Subcutaneous abdominal adipose tissue (tissue), 5 donors: Measurements from ENCODE around the gene CFAP77.

Experiments used
- H3K27ac ChIP-seq: one replicate; pipeline ENCODE4 v1.7.0; 2013; ENCODE audit warnings: low read depth, mild to moderate bottlenecking, inconsistent platforms, low read length, moderate library complexity
- H3K27me3 ChIP-seq, 5 donors: one replicate each; pipeline ENCODE4 v1.7.0; 2013; ENCODE audit warnings: low read length in 5 of 5, inconsistent platforms in 1 of 5; ENCODE audit not compliant: control insufficient read depth in 5 of 5, insufficient read depth in 4 of 5
- H3K36me3 ChIP-seq, 5 donors: one replicate each; pipeline ENCODE4 v1.7.0; 2013; ENCODE audit warnings: low read length in 5 of 5; ENCODE audit not compliant: control insufficient read depth in 5 of 5, insufficient read depth in 5 of 5
- H3K4me1 ChIP-seq, 5 donors: one replicate each; pipeline ENCODE4 v1.7.0; 2013; ENCODE audit warnings: low read length in 5 of 5, mild to moderate bottlenecking in 3 of 5, moderate library complexity in 1 of 5; ENCODE audit not compliant: control insufficient read depth in 5 of 5, insufficient read depth in 5 of 5
- H3K4me3 ChIP-seq, 5 donors: one replicate each; pipeline ENCODE4 v1.7.0; 2013; ENCODE audit warnings: low read length in 5 of 5, low read depth in 1 of 5
- H3K9ac ChIP-seq, 5 donors: one replicate each; pipeline ENCODE4 v1.7.0; 2013; ENCODE audit warnings: low read length in 5 of 5, mild to moderate bottlenecking in 4 of 5, moderate library complexity in 3 of 5
- H3K9me3 ChIP-seq, 5 donors: one replicate each; pipeline ENCODE4 v1.7.0; 2013; ENCODE audit warnings: low read length in 5 of 5; ENCODE audit not compliant: control insufficient read depth in 5 of 5
- donor health status: healthy.
- donor health status: healthy.
- donor health status: healthy.
- donor health status: healthy.
- donor health status: healthy.

The CFAP77 gene

DNA sequence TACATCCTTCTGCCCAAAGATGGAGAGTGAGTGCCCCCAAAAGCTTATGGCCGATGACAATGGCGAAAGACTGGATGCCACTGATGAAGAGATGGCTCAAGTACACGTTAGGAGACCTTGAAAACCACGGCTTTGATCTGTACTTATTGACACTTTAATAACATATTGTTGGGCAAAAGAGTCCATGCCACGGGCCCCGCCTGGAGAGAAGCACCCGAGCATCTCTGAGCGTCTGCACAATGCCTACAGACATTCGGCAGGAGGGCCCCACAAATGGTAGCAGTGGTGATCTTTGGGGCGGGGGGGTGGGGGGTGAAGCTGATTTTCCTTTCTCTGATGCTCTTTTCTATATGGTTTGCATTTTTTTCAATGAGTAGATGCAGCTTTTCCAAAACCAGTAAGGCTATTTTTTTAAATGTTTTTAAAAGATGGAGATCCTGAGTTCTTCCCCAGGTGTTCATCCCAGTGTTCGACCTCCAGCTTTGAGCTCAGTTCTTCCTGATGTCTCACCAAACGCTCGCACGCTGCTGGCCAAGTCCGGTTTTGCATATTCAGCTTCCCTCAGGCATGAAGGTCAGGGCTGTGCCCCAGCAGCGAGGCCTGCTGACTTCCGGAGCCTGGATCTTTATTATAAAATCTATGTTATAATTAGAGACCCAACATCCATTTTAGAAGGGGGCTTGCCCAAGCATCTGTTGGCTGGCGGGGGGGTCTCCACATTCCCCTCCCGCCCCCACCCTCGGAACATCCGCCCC, 138.1 kb downstream of the CFAP77 start:
- H3K27ac ChIP-seq = no peak overlapping the region
- no peaks in the 10 kb centered on the region for H3K36me3 ChIP-seq
- no peak overlapping the region for H3K9ac ChIP-seq
- peaks cover 17 to 39% (median 30%) of the 10 kb centered on the region in 5 donors for H3K27me3 ChIP-seq
- no peak overlapping the region for H3K4me3 ChIP-seq
- H3K4me1 ChIP-seq = peaks cover 0 to 8% (median 7%) of the 10 kb centered on the region in 5 donors
- peaks cover 0 to 6% (median 2%) of the 10 kb centered on the region in 5 donors for H3K9me3 ChIP-seq

- H3K9ac ChIP-seq = no peak overlapping the region
- H3K27ac ChIP-seq = no peak overlapping the region
- peaks cover 0 to 8% (median 7%) of the 10 kb centered on the region in 5 donors for H3K4me1 ChIP-seq
- H3K4me3 ChIP-seq = no peak overlapping the region
- peaks cover 16 to 37% (median 27%) of the 10 kb centered on the region in 5 donors for H3K27me3 ChIP-seq
- H3K36me3 ChIP-seq = no peaks in the 10 kb centered on the region
- H3K9me3 ChIP-seq = peaks cover 0 to 8% (median 7%) of the 10 kb centered on the region in 5 donors
Measured at GRCh38 chr9:132548751-132549640, 139.0 kb downstream of the CFAP77 start.

DNA sequence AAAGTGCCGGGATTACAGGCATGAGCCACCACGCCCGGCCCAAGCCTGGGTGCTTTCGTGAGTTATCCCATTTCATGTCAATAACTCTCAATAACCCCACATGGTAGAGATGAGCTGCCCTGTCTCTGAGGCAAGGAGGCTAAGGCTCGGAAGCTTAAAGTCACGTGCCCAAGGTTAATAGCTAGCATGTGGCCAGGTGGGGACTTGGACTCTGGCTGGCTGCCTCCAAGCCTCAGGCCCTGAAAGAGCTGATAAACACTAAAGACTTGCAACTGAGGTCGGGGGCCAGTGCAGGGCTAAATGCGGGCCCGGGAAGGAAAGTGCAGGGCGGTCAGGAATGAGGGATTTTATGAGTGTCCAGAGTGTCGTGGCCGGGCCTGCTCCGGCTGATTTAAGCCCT, 141.5 kb downstream of the CFAP77 start:
- Histone ChIP-seq H3K9ac (no peak overlapping the region), H3K4me1 (peaks cover 0 to 2% (median 1%) of the 10 kb centered on the region in 5 donors), H3K27ac (no peak overlapping the region), H3K36me3 (no peaks in the 10 kb centered on the region), H3K9me3 (peaks cover 0 to 8% (median 7%) of the 10 kb centered on the region in 5 donors), H3K4me3 (no peak overlapping the region), H3K27me3 (peaks cover 10 to 26% (median 13%) of the 10 kb centered on the region in 5 donors)

DNA sequence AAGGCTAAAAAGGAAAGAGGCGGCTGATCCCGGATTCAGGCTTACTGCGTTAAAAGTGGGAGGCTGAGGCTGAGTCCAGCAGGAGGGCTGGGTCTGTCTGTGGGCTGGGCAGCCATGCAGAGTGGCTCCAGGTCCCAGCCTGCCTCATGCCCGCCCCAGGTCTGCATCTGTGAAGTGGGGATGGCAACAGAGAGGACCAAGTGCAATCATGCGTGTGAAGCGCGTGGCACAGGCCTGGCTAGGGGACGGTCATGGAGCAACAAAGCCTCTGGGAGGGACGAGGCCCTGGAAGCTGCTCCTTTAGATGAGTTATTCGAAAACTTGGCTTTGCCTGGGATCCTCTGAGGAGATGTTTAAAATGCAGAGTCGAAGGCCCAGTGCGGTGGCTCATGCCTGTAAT, 142.0 kb downstream of the CFAP77 start:
- no peaks in the 10 kb centered on the region for H3K36me3 ChIP-seq
- H3K9ac ChIP-seq = no peak overlapping the region
- no peak overlapping the region for H3K27ac ChIP-seq
- peaks cover 0 to 8% (median 7%) of the 10 kb centered on the region in 5 donors for H3K9me3 ChIP-seq
- H3K4me3 ChIP-seq = no peak overlapping the region
- H3K4me1 ChIP-seq = no peaks in the 10 kb centered on the region
- peaks cover 7 to 22% (median 11%) of the 10 kb centered on the region in 5 donors for H3K27me3 ChIP-seq

DNA sequence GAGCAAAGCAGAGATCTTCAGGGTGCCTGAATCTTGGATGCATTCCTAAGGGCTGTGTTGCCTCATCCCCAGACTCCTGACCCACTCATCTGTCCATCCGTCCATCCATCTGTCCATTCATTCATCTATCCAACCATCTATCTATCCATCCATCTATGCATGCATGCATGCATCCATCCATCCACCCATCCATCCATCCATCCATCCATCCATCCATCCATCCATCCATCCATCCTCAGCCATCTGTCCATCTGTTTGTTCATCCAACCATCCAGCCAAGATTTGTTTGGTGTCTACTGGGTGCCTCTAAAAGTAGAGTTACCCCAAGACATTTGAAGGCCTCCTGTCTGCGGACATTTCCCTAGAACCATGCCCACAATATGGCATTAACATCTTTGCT, 144.7 kb downstream of the CFAP77 start:
- H3K9ac ChIP-seq = no peak overlapping the region
- no peaks in the 10 kb centered on the region for H3K36me3 ChIP-seq
- H3K27me3 ChIP-seq = peaks cover 5 to 19% (median 13%) of the 10 kb centered on the region in 5 donors
- no peaks in the 10 kb centered on the region for H3K4me1 ChIP-seq
- H3K27ac ChIP-seq = no peak overlapping the region
- H3K9me3 ChIP-seq = peaks cover 0 to 8% (median 7%) of the 10 kb centered on the region in 5 donors
- H3K4me3 ChIP-seq = no peak overlapping the region

DNA sequence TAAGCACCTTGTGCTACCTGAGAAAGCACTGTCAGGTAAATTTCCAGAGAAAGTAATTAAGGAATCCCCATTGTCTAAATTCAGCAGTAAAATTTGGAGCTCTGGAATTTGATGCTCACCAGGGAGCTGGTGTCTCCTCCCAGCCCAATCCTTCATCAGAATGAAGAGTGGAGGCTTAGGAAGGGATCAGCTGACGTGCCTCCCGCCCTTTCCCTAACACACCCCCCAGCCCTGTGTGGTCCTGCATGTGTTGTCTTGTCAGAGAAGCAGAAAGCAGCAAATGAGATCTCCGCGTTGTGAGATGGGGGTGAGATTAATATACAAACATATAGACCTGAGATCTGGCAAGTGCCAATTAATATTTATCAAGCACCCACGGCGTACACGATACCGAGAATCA, 145.5 kb downstream of the CFAP77 start:
- H3K27me3 ChIP-seq = peaks cover 5 to 21% (median 13%) of the 10 kb centered on the region in 5 donors
- H3K9me3 ChIP-seq = peaks cover 0 to 8% (median 7%) of the 10 kb centered on the region in 5 donors
- no peaks in the 10 kb centered on the region for H3K4me1 ChIP-seq
- no peak overlapping the region for H3K27ac ChIP-seq
- H3K9ac ChIP-seq = no peak overlapping the region
- no peak overlapping the region for H3K4me3 ChIP-seq
- H3K36me3 ChIP-seq = no peaks in the 10 kb centered on the region

- H3K27ac ChIP-seq = no peak overlapping the region
Measured at GRCh38 chr9:132556235-132556634, 146.2 kb downstream of the CFAP77 start.

DNA sequence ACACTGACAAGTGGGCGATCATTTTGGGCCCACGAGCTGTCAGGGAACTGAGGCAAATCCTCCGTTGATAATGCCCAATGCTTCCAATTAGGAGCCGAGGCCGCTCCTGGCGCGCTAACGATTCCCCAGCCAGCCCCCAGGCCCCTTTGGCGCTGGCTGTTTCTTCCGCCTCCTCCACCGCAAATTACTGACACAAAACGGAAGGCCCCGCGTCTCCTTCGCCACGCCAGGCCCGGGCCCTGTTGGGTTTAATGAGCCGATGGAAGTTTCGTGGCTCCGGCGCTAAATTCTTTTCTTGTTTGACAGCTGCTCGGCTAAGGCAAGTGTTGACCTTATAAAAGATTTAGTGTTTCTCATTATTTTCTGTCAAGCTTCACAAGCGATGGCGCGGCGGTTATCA, 146.7 kb downstream of the CFAP77 start:
- Histone ChIP-seq H3K36me3 (no peaks in the 10 kb centered on the region), H3K4me3 (no peak overlapping the region), H3K27ac (no peak overlapping the region), H3K27me3 (peaks cover 6 to 28% (median 14%) of the 10 kb centered on the region in 5 donors), H3K9me3 (peaks cover 0 to 8% (median 7%) of the 10 kb centered on the region in 5 donors), H3K9ac (no peak overlapping the region), H3K4me1 (peaks cover 0 to 6% (median 0%) of the 10 kb centered on the region in 5 donors)

More at GRCh38 chr9:132556235-132556634, 146.2 kb downstream of the CFAP77 start:
- Histone ChIP-seq H3K27me3 (peaks cover 5 to 25% (median 13%) of the 10 kb centered on the region in 5 donors), H3K9ac (no peak overlapping the region), H3K36me3 (no peaks in the 10 kb centered on the region), H3K9me3 (peaks cover 0 to 8% (median 7%) of the 10 kb centered on the region in 5 donors), H3K4me3 (no peak overlapping the region), H3K4me1 (peaks cover 0 to 5% (median 0%) of the 10 kb centered on the region in 5 donors)

- peaks cover 4 to 27% (median 18%) of the 10 kb centered on the region in 5 donors for H3K27me3 ChIP-seq
- no peaks in the 10 kb centered on the region for H3K36me3 ChIP-seq
- H3K4me3 ChIP-seq = no peak overlapping the region
- H3K9me3 ChIP-seq = peaks cover 0 to 8% (median 7%) of the 10 kb centered on the region in 5 donors
- H3K27ac ChIP-seq = no peak overlapping the region
- no peak overlapping the region for H3K9ac ChIP-seq
- H3K4me1 ChIP-seq = peaks cover 0 to 10% (median 0%) of the 10 kb centered on the region in 5 donors
Measured at GRCh38 chr9:132557159-132557558, 147.1 kb downstream of the CFAP77 start.
